H7 (cell line): ENCODE results near the gene TP53RK. TPM values are rescaled to one million over a fixed set of nuclear protein-coding genes. Genes with fewer than 3 reads are reported as not detected.

Experiments used
- DNase-seq: peaks from one replicate; pipeline ENCODE4 v3.0.0; 2012
- H3K27me3 ChIP-seq: 2 replicates; pipeline ENCODE4 v1.6.0; 2011; ENCODE audit warnings: mild to moderate bottlenecking, low read length; ENCODE audit not compliant: control insufficient read depth, insufficient read depth
- H3K36me3 ChIP-seq: replicated peaks from 2 replicates; pipeline ENCODE4 v1.5.1; 2011; ENCODE audit warnings: low read length; ENCODE audit not compliant: control insufficient read depth, insufficient read depth
- H3K4me3 ChIP-seq: 2 replicates; pipeline ENCODE4 v1.5.1; 2011; ENCODE audit warnings: low read depth, mild to moderate bottlenecking, control low read depth, low read length, moderate library complexity; ENCODE audit not compliant: insufficient read depth
- total RNA-seq: library from RNA; depleted of rRNA; stranded (reverse); fragments of >200 nt; shearing (Covaris generic); gene quantifications from 2 replicates; pipeline ENCODE4 v1.2.3, GENCODE V29; 2014

Gene TP53RK
- total RNA-seq, 1 experiment from 2014 or later: 20.0 TPM

DNA sequence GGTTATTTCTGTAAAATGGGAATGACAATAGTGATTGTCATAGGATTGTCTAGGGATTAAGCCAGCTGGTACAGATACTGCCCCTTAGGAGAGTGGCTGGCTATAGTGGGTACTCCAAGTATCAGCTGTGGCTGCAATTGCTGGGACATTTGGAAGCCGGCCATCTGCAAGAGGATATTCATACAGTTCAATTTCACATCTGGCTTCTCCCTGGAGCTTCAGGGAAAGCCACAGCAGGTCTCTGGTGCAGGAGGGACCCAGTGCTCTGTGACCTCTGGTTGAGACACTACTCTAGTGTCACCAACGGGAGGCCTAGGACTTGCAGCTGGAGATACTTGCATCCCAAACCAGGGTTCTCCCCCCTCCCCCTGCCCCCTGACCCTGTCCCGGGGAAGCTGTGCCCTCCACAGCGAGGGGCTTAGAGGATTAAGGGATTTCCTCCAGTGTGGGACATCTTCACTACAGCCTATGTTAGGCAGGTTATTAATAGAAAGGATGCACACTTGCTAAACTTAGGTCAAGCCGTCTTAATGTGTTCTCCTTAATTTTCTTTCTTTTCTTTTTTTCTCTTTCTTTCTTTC is 22.9 kb upstream of the TP53RK start:
- H3K36me3 ChIP-seq: no peaks in the 10 kb centered on the region
- H3K27me3 ChIP-seq: no peaks in the 10 kb centered on the region; the same call in 1 of the 2 replicates
- no peak for DNase-seq
- no peak overlapping the region for H3K4me3 ChIP-seq

GRCh38 chr20:46710153-46710913 is 21.1 kb upstream of the TP53RK start:
- DNase-seq: no peak
- H3K4me3 ChIP-seq: peak overlapping the region; percentile 66
- no peaks in the 10 kb centered on the region for H3K36me3 ChIP-seq
- no peaks in the 10 kb centered on the region; the same call in 1 of the 2 replicates for H3K27me3 ChIP-seq

- Histone ChIP-seq H3K27me3 (no peaks in the 10 kb centered on the region; the same call in 1 of the 2 replicates), H3K36me3 (no peaks in the 10 kb centered on the region), H3K4me3 (peak within 1 kb of the TSS; percentile 66)
- DNase-seq: peak; percentile 93
These were observed 20.4 kb upstream of the TP53RK start, which contains the start of gene SLC2A10 for GRCh38 chr20:46709459-46710152. Gene SLC2A10, plus strand, starts transcription at chr20:46709649. Its CDS starts 88 bp downstream, at chr20:46709737.

DNA sequence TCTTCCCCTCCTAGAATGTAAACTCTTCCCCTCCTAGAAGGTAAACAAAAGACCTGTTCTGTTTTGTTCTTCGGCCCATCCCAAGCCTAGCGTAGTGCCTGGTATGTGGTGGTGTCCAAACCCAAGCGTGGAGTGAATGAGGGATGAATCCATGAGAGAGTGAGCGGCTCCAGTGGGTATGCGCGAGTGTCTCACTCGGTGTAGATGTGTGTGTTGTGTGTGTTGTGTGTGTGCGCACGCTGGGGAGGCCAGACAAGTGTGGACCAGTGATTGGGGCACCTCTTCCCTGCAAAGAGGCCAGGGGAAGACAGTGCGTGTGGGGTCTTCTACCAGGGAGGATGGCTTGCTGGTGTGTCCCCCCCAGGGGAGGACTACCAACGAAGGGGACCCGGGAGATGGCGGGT is 19.8 kb upstream of the TP53RK start:
- DNase-seq: no peak
- Histone ChIP-seq H3K4me3 (peak overlapping the region; percentile 66), H3K27me3 (no peaks in the 10 kb centered on the region; the same call in 1 of the 2 replicates), H3K36me3 (no peaks in the 10 kb centered on the region)

GRCh38 chr20:46708172-46708860 is 19.1 kb upstream of the TP53RK start:
- H3K4me3 ChIP-seq: no peak overlapping the region
- peak; percentile 71 for DNase-seq
- H3K36me3 ChIP-seq: no peaks in the 10 kb centered on the region
- H3K27me3 ChIP-seq: no peaks in the 10 kb centered on the region; the same call in 1 of the 2 replicates

GRCh38 chr20:46706242-46706641 is 17.0 kb upstream of the TP53RK start:
- DNase-seq: no peak
- Histone ChIP-seq H3K27me3 (no peaks in the 10 kb centered on the region; the same call in 1 of the 2 replicates), H3K4me3 (no peak overlapping the region), H3K36me3 (no peaks in the 10 kb centered on the region)

DNA sequence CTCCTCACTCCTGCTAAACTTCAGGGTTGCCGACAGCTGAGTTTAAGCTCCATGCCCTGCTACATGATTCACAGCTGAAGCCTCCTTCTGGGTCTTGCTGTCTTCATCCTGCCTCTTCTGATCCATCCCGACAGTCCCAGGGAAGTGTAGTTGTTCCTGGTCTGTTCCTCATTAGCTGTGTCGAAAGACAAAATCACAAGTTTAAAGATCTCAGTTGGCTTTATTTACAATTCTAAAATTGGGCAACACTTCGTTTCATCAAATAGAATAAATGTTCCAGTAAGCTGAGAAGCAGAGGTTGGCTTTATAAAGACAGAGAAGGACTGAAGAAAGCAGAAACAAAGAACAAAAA is 16.1 kb upstream of the TP53RK start:
- Histone ChIP-seq H3K27me3 (no peaks in the 10 kb centered on the region; the same call in 1 of the 2 replicates), H3K4me3 (no peak overlapping the region), H3K36me3 (no peaks in the 10 kb centered on the region)
- DNase-seq: no peak

GRCh38 chr20:46704714-46705377 is 15.6 kb upstream of the TP53RK start:
- no peak for DNase-seq
- H3K4me3 ChIP-seq: no peak overlapping the region
- H3K27me3 ChIP-seq: no peaks in the 10 kb centered on the region
- H3K36me3 ChIP-seq: no peaks in the 10 kb centered on the region

GRCh38 chr20:46703435-46703834 is 14.2 kb upstream of the TP53RK start:
- DNase-seq: no peak

GRCh38 chr20:46702447-46703203 is 13.4 kb upstream of the TP53RK start:
- Histone ChIP-seq H3K27me3 (no peaks in the 10 kb centered on the region), H3K4me3 (no peak overlapping the region), H3K36me3 (no peaks in the 10 kb centered on the region)
- DNase-seq: no peak

More at GRCh38 chr20:46703435-46703834, 14.2 kb upstream of the TP53RK start:
- Histone ChIP-seq H3K4me3 (no peak overlapping the region), H3K36me3 (no peaks in the 10 kb centered on the region), H3K27me3 (no peaks in the 10 kb centered on the region)

DNA sequence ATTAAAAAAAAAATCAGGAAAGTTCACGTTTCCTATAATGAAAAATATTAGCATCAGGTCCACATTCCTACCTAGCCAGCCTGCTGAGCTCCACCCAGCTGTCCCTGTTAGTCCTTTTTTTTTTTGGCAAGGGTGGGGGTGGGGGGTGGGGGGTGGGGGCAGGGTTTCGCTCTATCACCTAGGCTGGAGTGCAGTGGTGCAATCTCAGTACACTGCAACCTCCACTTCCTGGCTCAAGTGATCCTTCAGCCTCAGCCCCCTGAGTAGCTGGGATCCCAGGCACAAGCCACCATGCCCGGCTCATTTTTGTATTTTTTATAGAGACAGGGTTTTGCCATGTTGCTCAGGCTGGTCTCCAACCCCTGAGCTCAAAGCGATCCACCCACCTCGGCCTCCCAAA is 12.7 kb upstream of the TP53RK start:
- no peak overlapping the region for H3K4me3 ChIP-seq
- no peaks in the 10 kb centered on the region for H3K36me3 ChIP-seq
- H3K27me3 ChIP-seq: no peaks in the 10 kb centered on the region
- no peak for DNase-seq

GRCh38 chr20:46701556-46701955 is 12.3 kb upstream of the TP53RK start:
- no peak overlapping the region for H3K4me3 ChIP-seq
- DNase-seq: no peak
- H3K36me3 ChIP-seq: no peaks in the 10 kb centered on the region
- no peaks in the 10 kb centered on the region for H3K27me3 ChIP-seq

- no peaks in the 10 kb centered on the region for H3K36me3 ChIP-seq
- H3K27me3 ChIP-seq: no peaks in the 10 kb centered on the region
- no peak overlapping the region for H3K4me3 ChIP-seq
- DNase-seq: no peak
These were observed 11.8 kb upstream of the TP53RK start for GRCh38 chr20:46701057-46701456.
